AG04450 (cell line): ENCODE results near the gene ENOSF1. TPM values are rescaled to one million over a fixed set of nuclear protein-coding genes. Genes with fewer than 3 reads are reported as not detected.
"Not testable (repeated sequence)": the region's sequence is repeated elsewhere in the genome, so short reads cannot be mapped to it uniquely, and the experiment has no call there.

Source experiments
- CTCF ChIA-PET: fragments of 300-600, 350-600 bp; formaldehyde crosslinking; extraction: SDS; loops from one replicate; lab custom pipeline; 2022; ENCODE audit warnings: antibody characterized with exemption, inconsistent platforms; lab: Charles Lee
- POLR2A ChIA-PET: fragments of 350-600 bp; formaldehyde crosslinking; extraction: SDS; loops from one replicate; lab custom pipeline; 2021; ENCODE audit warnings: antibody characterized with exemption, inconsistent platforms; lab: Yijun Ruan, JAX
- DNase-seq: peaks from one replicate; pipeline ENCODE4 v3.0.0-alpha.2; 2011; ENCODE audit warnings: low read depth, low spot score
- H3K27ac ChIP-seq: one replicate; pipeline ENCODE4 v1.5.1; 2012; ENCODE audit warnings: low read depth, low read length, control low read depth
- H3K27me3 ChIP-seq: one replicate; pipeline ENCODE4 v1.6.0; 2012; ENCODE audit warnings: low read length; ENCODE audit not compliant: control insufficient read depth, insufficient read depth
- H3K4me3 ChIP-seq: 2 replicates; pipeline ENCODE4 v1.5.1; 2011; ENCODE audit warnings: mild to moderate bottlenecking, low read depth, low read length, control low read depth
- H3K9me3 ChIP-seq: 2 replicates; pipeline ENCODE4 v1.5.1; 2012; ENCODE audit warnings: low read length; ENCODE audit not compliant: control insufficient read depth, insufficient read depth
- polyA plus RNA-seq: library from polyadenylated mRNA; depleted of rRNA; stranded (reverse); fragments of >200 nt; gene quantifications from 2 replicates; pipeline ENCODE4 v1.2.3, GENCODE V29; 2011
- TF ChIP-seq, protein P1 (sequence below): IDR thresholded peaks from 2 replicates; pipeline ENCODE4 v1.5.1; 2011; ENCODE audit warnings: low read depth, low read length, control low read depth, inconsistent platforms

ENOSF1 gene
- polyA plus RNA-seq, 1 experiment = 10.9 TPM

DNA sequence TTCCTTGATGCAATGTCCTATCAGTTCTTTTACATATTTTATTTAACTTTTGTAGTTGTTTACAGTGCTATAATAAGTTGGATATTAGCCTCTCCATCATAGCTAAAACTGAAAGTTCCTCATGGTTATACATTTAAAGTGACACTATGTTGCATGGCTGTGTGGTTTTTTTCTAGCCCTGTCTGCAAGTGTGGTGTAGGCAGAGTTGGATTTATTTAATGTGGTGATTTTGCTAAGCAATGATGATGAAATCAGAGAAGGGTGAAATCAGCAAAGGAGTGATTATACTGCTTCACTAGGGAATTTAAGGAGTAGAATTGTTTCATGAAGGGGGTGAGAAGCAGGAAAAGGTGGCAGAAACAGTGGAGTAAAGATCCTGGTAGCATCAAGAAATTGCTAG is 18.3 kb upstream of the ENOSF1 start:
- Histone ChIP-seq H3K9me3 (no peaks in the 10 kb centered on the region), H3K27ac (no peak overlapping the region), H3K4me3 (no peak overlapping the region), H3K27me3 (no peaks in the 10 kb centered on the region)
- TF ChIP-seq, protein P1, sequence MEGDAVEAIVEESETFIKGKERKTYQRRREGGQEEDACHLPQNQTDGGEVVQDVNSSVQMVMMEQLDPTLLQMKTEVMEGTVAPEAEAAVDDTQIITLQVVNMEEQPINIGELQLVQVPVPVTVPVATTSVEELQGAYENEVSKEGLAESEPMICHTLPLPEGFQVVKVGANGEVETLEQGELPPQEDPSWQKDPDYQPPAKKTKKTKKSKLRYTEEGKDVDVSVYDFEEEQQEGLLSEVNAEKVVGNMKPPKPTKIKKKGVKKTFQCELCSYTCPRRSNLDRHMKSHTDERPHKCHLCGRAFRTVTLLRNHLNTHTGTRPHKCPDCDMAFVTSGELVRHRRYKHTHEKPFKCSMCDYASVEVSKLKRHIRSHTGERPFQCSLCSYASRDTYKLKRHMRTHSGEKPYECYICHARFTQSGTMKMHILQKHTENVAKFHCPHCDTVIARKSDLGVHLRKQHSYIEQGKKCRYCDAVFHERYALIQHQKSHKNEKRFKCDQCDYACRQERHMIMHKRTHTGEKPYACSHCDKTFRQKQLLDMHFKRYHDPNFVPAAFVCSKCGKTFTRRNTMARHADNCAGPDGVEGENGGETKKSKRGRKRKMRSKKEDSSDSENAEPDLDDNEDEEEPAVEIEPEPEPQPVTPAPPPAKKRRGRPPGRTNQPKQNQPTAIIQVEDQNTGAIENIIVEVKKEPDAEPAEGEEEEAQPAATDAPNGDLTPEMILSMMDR = no peak
- ChIA-PET POLR2A (no interaction called here), CTCF (interaction anchor here (0.6 to 2.2 kb wide), 8 partner anchors 12 to 231 kb away, joined by 3 to 8 read pairs (median 6); no protein-coding TSS in a partner anchor)
- no peak for DNase-seq

DNA sequence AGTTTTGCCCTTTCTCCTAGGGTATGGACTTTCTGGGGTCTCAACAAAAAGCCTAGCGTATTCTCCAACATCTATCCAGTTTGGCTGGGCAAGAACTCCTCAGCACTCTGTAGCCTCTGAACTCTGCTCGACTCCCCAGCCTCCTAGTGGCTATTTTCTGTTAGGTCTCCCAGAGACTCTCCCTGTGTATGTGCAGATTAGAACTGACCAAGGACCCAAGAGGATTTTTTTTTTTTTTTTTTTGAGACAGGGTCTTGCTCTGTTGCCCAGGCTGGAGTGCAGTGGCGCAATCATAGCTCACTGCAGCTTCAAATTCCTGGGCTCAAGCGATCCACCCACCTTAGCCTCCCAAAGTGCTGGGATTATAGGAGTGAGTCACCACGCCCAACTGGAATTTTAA is 17.7 kb upstream of the ENOSF1 start:
- H3K4me3 ChIP-seq, H3K27ac ChIP-seq, DNase-seq, H3K9me3 ChIP-seq, POLR2A ChIA-PET, H3K27me3 ChIP-seq: not testable (repeated sequence)
- CTCF ChIA-PET = interaction anchor here (0.6 to 2.2 kb wide), 6 partner anchors 12 to 231 kb away, joined by 3 to 8 read pairs (median 6); no protein-coding TSS in a partner anchor

DNA sequence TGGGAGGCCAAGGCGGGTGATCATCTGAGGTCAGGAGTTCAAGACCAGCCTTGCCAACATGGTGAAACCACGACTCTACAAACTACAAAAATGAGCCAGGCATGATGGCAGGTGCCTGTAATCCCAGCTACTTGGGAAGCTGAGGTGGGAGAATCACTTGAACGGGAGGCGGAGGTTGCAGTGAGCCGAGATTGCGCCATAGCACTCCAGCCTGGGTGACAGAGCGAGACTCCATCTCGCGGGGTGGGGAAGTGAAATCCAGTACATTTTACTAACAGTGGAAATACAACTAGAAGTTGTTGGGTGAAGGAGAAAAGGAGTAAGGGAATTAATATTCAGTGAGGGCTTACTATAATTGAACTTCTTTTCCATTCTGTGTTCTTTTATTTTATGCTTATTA is 13.2 kb upstream of the ENOSF1 start:
- no peak overlapping the region for H3K27ac ChIP-seq

DNA sequence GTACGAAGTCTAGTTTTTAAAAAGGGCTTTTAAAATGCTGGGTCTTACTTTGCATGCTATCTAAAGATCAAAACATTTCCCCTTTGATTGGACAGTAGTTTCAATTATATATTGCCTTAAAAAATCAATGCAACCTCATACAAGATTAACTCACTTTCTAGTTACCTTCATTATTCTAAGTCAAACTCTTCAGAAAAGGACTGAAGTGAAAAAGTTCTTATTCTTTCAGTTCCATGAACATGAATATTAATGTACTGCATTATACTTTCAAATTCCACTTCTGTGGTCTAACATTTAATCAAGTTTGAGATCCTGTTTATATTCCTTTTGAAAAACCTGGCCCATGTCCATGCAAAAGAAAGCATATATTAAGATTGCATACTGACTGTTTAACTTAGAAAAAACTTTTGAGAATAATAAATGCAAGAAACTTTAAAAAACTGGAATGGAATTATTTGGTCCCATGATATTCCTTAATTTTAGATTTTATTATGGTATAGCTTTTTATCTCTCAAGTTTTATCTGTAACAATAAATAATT is 11.2 kb upstream of the ENOSF1 start:
- ChIA-PET POLR2A (no interaction called here), CTCF (interaction anchor here (0.6 to 1.0 kb wide), 2 partner anchors 11 to 23 kb away, joined by 3 to 5 read pairs; partner anchors contain the start of gene ENOSF1)
- no peaks in the 10 kb centered on the region for H3K27me3 ChIP-seq
- TF ChIP-seq, protein P1 = no peak
- no peak for DNase-seq
- H3K27ac ChIP-seq = no peak overlapping the region
- no peak overlapping the region for H3K4me3 ChIP-seq
- H3K9me3 ChIP-seq = no peaks in the 10 kb centered on the region

More for the DNA sequence above, 13.2 kb upstream of the ENOSF1 start:
- ChIA-PET CTCF (interaction anchor here (0.7 to 2.5 kb wide), 5 partner anchors 10 to 114 kb away, joined by 3 to 13 read pairs (median 3); no protein-coding TSS in a partner anchor), POLR2A (no interaction called here)
- Histone ChIP-seq H3K4me3 (no peak overlapping the region), H3K9me3 (no peaks in the 10 kb centered on the region), H3K27me3 (no peaks in the 10 kb centered on the region)
- DNase-seq = no peak
- TF ChIP-seq, protein P1 = no peak

DNA sequence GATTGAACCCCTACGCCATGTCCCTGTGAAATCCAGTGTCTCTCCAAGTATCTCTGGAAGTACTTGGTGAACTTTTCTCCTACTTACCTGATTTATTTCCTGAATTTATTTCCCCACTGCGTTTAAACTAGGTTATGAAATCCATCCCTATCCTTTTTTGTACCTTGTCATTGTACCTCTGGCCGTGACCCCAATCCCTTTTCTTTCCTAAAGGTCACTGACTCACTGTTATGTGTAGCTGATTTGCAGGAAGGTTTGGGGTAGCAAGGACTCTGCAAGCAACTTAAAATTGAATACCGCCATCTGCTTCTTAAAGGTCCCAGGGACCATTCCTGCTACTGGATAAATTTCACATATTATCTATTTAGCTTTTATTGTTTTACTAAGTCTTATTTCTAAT is 4.6 kb upstream of the ENOSF1 start:
- ChIA-PET CTCF (interaction anchor here (0.8 to 2.0 kb wide), 3 partner anchors 24 to 115 kb away, joined by 3 to 7 read pairs (median 3); no protein-coding TSS in a partner anchor), POLR2A (no interaction called here)
- no peak overlapping the region for H3K27ac ChIP-seq
- no peak for DNase-seq
- peaks cover 11% of the 10 kb centered on the region for H3K9me3 ChIP-seq
- TF ChIP-seq, protein P1 = no peak
- no peaks in the 10 kb centered on the region for H3K27me3 ChIP-seq
- no peak overlapping the region for H3K4me3 ChIP-seq
